ENCODE results near the gene WWOX. TPM values are rescaled to one million over a fixed set of nuclear protein-coding genes. Genes with fewer than 3 reads are reported as not detected.

Gene WWOX
- total RNA-seq, 1 donor from 2014 or later, result 43.2 TPM

DNA sequence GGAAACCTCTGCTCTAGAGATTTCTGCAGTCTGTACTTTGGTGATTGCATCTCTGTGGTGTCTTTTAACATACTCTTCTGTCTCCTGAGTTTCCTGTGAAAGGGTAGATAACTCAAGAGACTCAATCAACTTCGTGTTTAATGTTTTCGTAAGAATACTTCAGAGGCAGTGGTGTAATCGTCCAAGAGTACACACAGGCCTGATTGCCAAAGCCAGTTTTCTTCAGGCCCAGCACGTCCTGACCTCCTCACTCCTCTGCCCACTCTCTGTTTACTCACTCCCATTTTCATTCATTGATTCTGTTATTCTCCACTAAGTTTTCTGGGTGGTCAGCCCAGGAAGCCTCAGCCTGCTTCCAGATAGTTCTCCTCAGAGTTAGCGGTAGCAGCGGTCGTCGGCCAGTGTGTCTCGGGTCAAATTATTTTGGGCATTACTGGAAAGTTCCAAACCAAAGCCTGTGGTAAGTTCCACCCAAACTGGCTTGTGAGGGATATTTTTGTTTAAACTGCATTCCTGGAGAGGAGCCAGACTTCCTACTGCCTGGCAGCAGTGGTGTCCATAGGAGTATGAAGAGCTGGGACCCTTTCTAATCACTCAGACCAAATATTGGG lies 293.2 kb downstream of the WWOX start:
- TF ChIP-seq, protein P1, sequence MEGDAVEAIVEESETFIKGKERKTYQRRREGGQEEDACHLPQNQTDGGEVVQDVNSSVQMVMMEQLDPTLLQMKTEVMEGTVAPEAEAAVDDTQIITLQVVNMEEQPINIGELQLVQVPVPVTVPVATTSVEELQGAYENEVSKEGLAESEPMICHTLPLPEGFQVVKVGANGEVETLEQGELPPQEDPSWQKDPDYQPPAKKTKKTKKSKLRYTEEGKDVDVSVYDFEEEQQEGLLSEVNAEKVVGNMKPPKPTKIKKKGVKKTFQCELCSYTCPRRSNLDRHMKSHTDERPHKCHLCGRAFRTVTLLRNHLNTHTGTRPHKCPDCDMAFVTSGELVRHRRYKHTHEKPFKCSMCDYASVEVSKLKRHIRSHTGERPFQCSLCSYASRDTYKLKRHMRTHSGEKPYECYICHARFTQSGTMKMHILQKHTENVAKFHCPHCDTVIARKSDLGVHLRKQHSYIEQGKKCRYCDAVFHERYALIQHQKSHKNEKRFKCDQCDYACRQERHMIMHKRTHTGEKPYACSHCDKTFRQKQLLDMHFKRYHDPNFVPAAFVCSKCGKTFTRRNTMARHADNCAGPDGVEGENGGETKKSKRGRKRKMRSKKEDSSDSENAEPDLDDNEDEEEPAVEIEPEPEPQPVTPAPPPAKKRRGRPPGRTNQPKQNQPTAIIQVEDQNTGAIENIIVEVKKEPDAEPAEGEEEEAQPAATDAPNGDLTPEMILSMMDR (IDR thresholded peaks at IDR 0.05; ENCODE audit: unreplicated experiment), result no peak
- Mint-ChIP-seq H3K9me3 (ENCODE audit: low read depth) (peaks cover 14% of the 10 kb centered on the region), H3K4me3 (ENCODE audit: low read depth) (no peak overlapping the region), H3K27me3 (no peaks in the 10 kb centered on the region), H3K4me1 (ENCODE audit: low read depth) (no peaks in the 10 kb centered on the region), H3K27ac (no peak overlapping the region), H3K36me3 (ENCODE audit: insufficient read depth) (peaks cover 14% of the 10 kb centered on the region)
- DNase-seq (ENCODE audit: low spot score, unreplicated experiment), result no peak

DNA sequence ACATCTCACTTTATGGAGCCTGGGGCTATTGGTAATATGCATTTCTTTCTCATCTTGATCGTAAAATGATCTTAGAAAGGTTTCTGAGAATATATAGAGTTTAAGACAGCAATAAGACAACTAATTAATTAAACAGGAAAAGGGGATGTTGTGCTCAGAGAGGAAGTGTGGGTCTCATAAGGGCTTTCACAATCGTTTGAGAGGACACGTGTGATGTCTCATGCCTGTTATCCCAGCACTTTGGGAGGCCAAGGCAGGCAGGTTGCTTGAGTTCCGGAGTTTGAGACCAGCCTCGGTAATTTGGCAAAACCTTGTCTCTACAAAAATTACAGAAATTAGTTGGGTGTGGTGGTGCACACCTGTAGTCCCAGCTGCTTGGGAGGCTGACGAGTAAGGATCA lies 295.6 kb downstream of the WWOX start:
- Mint-ChIP-seq H3K27ac (no peak overlapping the region), H3K4me1 (ENCODE audit: low read depth) (no peaks in the 10 kb centered on the region), H3K9me3 (ENCODE audit: low read depth) (peaks cover 14% of the 10 kb centered on the region), H3K36me3 (ENCODE audit: insufficient read depth) (peaks cover 17% of the 10 kb centered on the region), H3K27me3 (no peaks in the 10 kb centered on the region), H3K4me3 (ENCODE audit: low read depth) (no peak overlapping the region)
- no peak for DNase-seq (ENCODE audit: low spot score, unreplicated experiment)
- TF ChIP-seq, protein P1 (IDR thresholded peaks at IDR 0.05; ENCODE audit: unreplicated experiment), result no peak

DNA sequence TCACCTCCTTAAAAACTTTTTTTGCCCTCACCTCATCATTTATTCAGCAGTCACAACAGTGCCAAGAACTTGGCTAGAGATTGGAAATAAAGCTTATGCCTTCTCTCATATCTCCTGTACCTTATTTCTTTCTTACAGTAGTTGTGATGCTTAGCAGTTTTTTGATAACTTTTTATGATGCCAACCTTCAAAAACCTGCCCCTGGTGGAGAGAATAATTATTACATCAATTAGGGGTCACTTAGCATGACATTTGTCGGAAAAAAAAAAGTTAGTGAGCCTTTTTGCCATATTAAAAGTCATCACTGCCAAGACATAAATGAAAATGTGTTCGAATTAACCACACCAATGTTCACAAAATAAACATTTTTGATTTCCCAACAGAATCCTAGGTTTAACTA lies 296.6 kb downstream of the WWOX start:
- H3K36me3 Mint-ChIP-seq (ENCODE audit: insufficient read depth), result peaks cover 15% of the 10 kb centered on the region
- H3K27ac Mint-ChIP-seq, result no peak overlapping the region
- peaks cover 14% of the 10 kb centered on the region for H3K9me3 Mint-ChIP-seq (ENCODE audit: low read depth)
- H3K4me3 Mint-ChIP-seq (ENCODE audit: low read depth), result no peak overlapping the region
- TF ChIP-seq, protein P1 (IDR thresholded peaks at IDR 0.05; ENCODE audit: unreplicated experiment), result peak; percentile 35
- no peak for DNase-seq (ENCODE audit: low spot score, unreplicated experiment)
- H3K4me1 Mint-ChIP-seq (ENCODE audit: low read depth), result no peaks in the 10 kb centered on the region
- no peaks in the 10 kb centered on the region for H3K27me3 Mint-ChIP-seq

DNA sequence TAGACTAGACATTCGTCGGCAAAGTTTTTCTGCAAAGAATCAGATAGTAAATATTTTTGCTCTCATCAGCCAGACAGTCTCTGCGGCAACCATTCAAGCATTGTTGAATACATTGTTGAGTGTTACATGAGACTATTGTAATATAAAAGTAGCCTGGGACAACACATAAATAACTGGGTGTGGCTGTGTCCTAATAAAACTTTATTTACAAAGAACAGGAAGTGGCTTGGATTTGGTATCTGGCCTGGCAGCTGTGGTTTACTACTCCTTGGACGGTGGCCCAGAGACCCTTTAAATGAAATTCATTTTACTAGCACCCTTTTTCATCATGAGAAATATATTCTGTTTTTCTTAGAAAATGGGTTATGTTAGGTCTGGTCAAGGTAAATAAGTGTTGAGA lies 297.2 kb downstream of the WWOX start:
- DNase-seq (ENCODE audit: low spot score, unreplicated experiment), result no peak
- Mint-ChIP-seq H3K27me3 (no peaks in the 10 kb centered on the region), H3K27ac (no peak overlapping the region), H3K9me3 (ENCODE audit: low read depth) (peaks cover 14% of the 10 kb centered on the region), H3K4me3 (ENCODE audit: low read depth) (no peak overlapping the region), H3K4me1 (ENCODE audit: low read depth) (no peaks in the 10 kb centered on the region), H3K36me3 (ENCODE audit: insufficient read depth) (peaks cover 12% of the 10 kb centered on the region)
- TF ChIP-seq, protein P1 (IDR thresholded peaks at IDR 0.05; ENCODE audit: unreplicated experiment), result no peak

DNA sequence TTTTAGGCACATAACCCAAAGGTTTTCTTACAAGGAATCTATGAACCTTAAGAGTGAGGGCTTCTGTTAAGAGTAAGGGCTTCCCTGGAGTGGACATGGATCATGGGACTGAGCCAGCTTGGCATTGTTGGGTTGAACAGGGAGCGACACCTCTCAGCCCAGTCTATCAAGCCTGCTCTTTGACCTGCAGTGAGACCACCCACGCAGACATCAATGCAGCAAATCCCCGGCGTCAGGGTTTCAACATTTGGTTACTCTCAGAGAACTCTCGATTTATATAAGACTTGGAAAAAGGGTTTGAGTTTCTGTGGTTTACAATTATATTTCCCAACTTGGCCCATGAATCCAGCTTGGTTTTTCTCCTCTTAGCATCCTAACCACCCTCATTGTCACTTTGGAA lies 299.9 kb downstream of the WWOX start:
- TF ChIP-seq, protein P1 (IDR thresholded peaks at IDR 0.05; ENCODE audit: unreplicated experiment), result no peak
- H3K4me1 Mint-ChIP-seq (ENCODE audit: low read depth), result no peaks in the 10 kb centered on the region
- no peak for DNase-seq (ENCODE audit: low spot score, unreplicated experiment)
- H3K27me3 Mint-ChIP-seq, result no peaks in the 10 kb centered on the region
- no peak overlapping the region for H3K4me3 Mint-ChIP-seq (ENCODE audit: low read depth)
- peaks cover 3% of the 10 kb centered on the region for H3K9me3 Mint-ChIP-seq (ENCODE audit: low read depth)
- peaks cover 3% of the 10 kb centered on the region for H3K36me3 Mint-ChIP-seq (ENCODE audit: insufficient read depth)
- H3K27ac Mint-ChIP-seq, result no peak overlapping the region
